Measurements from ENCODE around the gene IGF1R.

The IGF1R gene

DNA sequence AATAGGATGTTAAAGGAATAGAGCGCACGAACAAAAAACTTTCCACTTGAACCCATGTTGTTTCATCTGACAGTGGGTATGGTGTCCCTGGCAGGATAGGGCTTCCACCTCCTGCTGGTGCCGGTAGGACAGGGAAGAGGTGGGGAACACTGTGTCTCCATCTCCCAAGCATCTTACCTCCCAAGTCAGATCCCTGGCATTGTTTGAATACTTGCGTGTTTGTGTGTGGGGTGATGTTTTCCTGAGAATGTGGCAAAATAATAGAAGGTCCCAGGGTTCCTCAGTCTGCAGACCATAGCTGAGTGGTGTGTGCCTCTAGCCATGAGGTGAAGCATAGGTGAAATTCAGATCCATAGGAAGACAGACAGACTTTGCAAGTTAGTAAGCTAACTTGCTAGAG, 119.4 kb downstream of the IGF1R start:
- H3K4me3 ChIP-seq (ENCODE audit: low read depth in 1 of 2, low read length in 1 of 2) = no peak overlapping the region
- no peaks in the 10 kb centered on the region for H3K27me3 ChIP-seq
- no peaks in the 10 kb centered on the region for H3K9me3 ChIP-seq
- H3K36me3 ChIP-seq = no peaks in the 10 kb centered on the region
- no peak overlapping the region for H3K27ac ChIP-seq
- peaks cover 16 to 20% of the 10 kb centered on the region in 2 experiments for H3K4me1 ChIP-seq (ENCODE audit: control insufficient read depth in 1 of 2, insufficient read depth in 1 of 2, low read depth in 1 of 2, low read length in 1 of 2)
- no peak for TF ChIP-seq CTCF (IDR thresholded peaks at IDR 0.05)

- Histone ChIP-seq H3K27ac (no peak overlapping the region), H3K9me3 (no peaks in the 10 kb centered on the region), H3K27me3 (no peaks in the 10 kb centered on the region), H3K36me3 (no peaks in the 10 kb centered on the region), H3K4me1 (ENCODE audit: control insufficient read depth in 1 of 2, insufficient read depth in 1 of 2, low read depth in 1 of 2, low read length in 1 of 2) (peaks cover 20 to 24% of the 10 kb centered on the region in 2 experiments), H3K4me3 (ENCODE audit: low read depth in 1 of 2, low read length in 1 of 2) (no peak overlapping the region)
- no peak for TF ChIP-seq CTCF (IDR thresholded peaks at IDR 0.05)
Measured at GRCh38 chr15:98769867-98770266, 121.5 kb downstream of the IGF1R start.

- Histone ChIP-seq H3K27me3 (no peaks in the 10 kb centered on the region), H3K27ac (no peak overlapping the region), H3K4me3 (ENCODE audit: low read depth in 1 of 2, low read length in 1 of 2) (no peak overlapping the region), H3K4me1 (ENCODE audit: control insufficient read depth in 1 of 2, insufficient read depth in 1 of 2, low read depth in 1 of 2, low read length in 1 of 2) (peaks cover 26 to 29% of the 10 kb centered on the region in 2 experiments), H3K9me3 (no peaks in the 10 kb centered on the region), H3K36me3 (no peaks in the 10 kb centered on the region)
- no peak for TF ChIP-seq CTCF (IDR thresholded peaks at IDR 0.05)
Measured at GRCh38 chr15:98770984-98771383, 122.6 kb downstream of the IGF1R start.

DNA sequence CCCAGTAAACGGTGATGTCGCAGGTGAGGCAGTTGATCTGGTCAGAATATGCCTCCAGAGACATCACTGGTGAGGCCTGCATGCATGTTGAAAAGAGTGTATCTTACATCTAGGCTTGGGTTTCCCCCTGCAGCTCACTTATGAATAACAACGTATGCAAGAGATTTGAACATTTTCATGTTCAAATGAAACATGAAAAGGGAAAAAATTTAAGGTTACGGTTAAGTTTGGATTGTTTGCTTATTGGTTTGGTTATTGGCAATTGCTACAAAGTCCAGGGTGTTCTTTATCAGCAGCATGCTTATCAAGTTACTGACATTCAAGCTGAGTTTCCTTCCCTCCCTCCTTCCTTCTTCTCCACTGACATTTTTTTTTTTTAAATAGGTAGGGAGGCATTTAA, 123.2 kb downstream of the IGF1R start:
- Histone ChIP-seq H3K36me3 (no peaks in the 10 kb centered on the region), H3K9me3 (no peaks in the 10 kb centered on the region), H3K27ac (no peak overlapping the region), H3K27me3 (no peaks in the 10 kb centered on the region), H3K4me1 (ENCODE audit: control insufficient read depth in 1 of 2, insufficient read depth in 1 of 2, low read depth in 1 of 2, low read length in 1 of 2) (peaks cover 31 to 34% of the 10 kb centered on the region in 2 experiments), H3K4me3 (ENCODE audit: low read depth in 1 of 2, low read length in 1 of 2) (no peak overlapping the region)
- no peak for TF ChIP-seq CTCF (IDR thresholded peaks at IDR 0.05)

DNA sequence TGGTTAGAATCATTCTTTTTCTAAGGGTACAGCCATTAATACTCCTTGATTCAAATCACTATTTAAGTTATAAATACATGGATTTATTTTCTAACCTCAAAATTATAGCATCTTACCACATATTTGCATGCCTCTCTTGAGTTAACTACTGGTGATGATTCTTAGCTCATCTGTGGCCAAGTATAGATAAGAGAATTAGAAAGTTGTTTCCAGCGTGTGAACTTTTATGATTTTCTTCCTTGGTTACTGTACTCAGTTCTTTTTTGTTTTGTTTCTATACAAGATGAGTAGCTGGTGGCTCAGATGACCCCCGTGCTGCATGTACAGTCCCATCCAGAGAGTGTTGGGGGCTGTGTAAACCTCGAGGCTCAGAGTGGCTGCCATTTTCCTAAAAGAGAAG, 124.6 kb downstream of the IGF1R start:
- H3K36me3 ChIP-seq = no peaks in the 10 kb centered on the region
- peaks cover 42 to 46% of the 10 kb centered on the region in 2 experiments for H3K4me1 ChIP-seq (ENCODE audit: control insufficient read depth in 1 of 2, insufficient read depth in 1 of 2, low read depth in 1 of 2, low read length in 1 of 2)
- no peaks in the 10 kb centered on the region for H3K27me3 ChIP-seq
- H3K9me3 ChIP-seq = no peaks in the 10 kb centered on the region
- no peak overlapping the region for H3K4me3 ChIP-seq (ENCODE audit: low read depth in 1 of 2, low read length in 1 of 2)
- no peak overlapping the region for H3K27ac ChIP-seq
- no peak for TF ChIP-seq CTCF (IDR thresholded peaks at IDR 0.05)

- Histone ChIP-seq H3K4me3 (ENCODE audit: low read depth in 1 of 2, low read length in 1 of 2) (no peak overlapping the region), H3K27ac (peak overlapping the region; percentile 35), H3K9me3 (no peaks in the 10 kb centered on the region), H3K4me1 (ENCODE audit: control insufficient read depth in 1 of 2, insufficient read depth in 1 of 2, low read depth in 1 of 2, low read length in 1 of 2) (peaks cover 46% of the 10 kb centered on the region in 2 experiments), H3K27me3 (no peaks in the 10 kb centered on the region), H3K36me3 (no peaks in the 10 kb centered on the region)
- TF ChIP-seq CTCF (IDR thresholded peaks at IDR 0.05) = no peak
Measured at GRCh38 chr15:98773616-98774015, 125.3 kb downstream of the IGF1R start.

All from neutrophil (primary cell).